Endothelial cell of umbilical vein (primary cell): Measurements from ENCODE around the gene PLD1. TPM values are rescaled to one million over a fixed set of nuclear protein-coding genes. Genes with fewer than 3 reads are reported as not detected.
A peak's percentile ranks its signal among the peaks of the same experiment; 100 is the strongest.

Experiments
- BruUV-seq: library from RNA; stranded (reverse); fragments of 400-500 nt; replicated peaks from 2 replicates; lab custom pipeline; 2021; lab: Mats Ljungman, UMichigan
- CTCF ChIA-PET: fragments of 300-600, 350-600 bp; sonication (Branson Sonifier 250); formaldehyde crosslinking; loops from one replicate; lab custom pipeline; 2021; ENCODE audit warnings: antibody characterized with exemption, inconsistent platforms; lab: Charles Lee
- POLR2A ChIA-PET: fragments of 300-600, 350-600 bp; sonication (Branson Sonifier 250); formaldehyde crosslinking; loops from one replicate; lab custom pipeline; 2021; ENCODE audit warnings: antibody characterized with exemption, inconsistent platforms; lab: Charles Lee
- DNase-seq: peaks from one replicate; pipeline ENCODE4 v3.0.0-alpha.2; 2011; ENCODE audit warnings: low read depth, low spot score
- FAIRE-seq: peaks from 2 replicates; lab custom pipeline; 2011; peaks lifted over from hg19 to GRCh38; lab: Jason Lieb, UNC
- H2AFZ ChIP-seq: 2 replicates; pipeline ENCODE4 v1.6.0; 2012; ENCODE audit warnings: low read depth, low read length, control low read depth, inconsistent platforms
- H3K27ac ChIP-seq: 2 replicates; pipeline ENCODE4 v1.5.1; 2011; ENCODE audit warnings: low read depth, mild to moderate bottlenecking, control low read depth, low read length, moderate library complexity; ENCODE audit not compliant: insufficient read depth
- H3K27me3 ChIP-seq, 2 experiments: 2 replicates each; pipeline versions ENCODE4 v1.6.0 to v1.6.1; 2011; ENCODE audit warnings: low read length in 2 of 2, mixed read lengths in 1 of 2; ENCODE audit not compliant: control insufficient read depth in 2 of 2, insufficient read depth in 2 of 2
- H3K36me3 ChIP-seq, 2 experiments: 2 replicates in 1 of 2; 3 replicates in 1 of 2; pipeline ENCODE4 v1.5.1; 2011; ENCODE audit warnings: low read length in 2 of 2, mild to moderate bottlenecking in 1 of 2, moderate library complexity in 1 of 2; ENCODE audit not compliant: control insufficient read depth in 2 of 2, insufficient read depth in 2 of 2; ENCODE audit errors: extremely low read depth in 1 of 2
- H3K4me1 ChIP-seq: 3 replicates; pipeline ENCODE4 v1.5.1; 2011; ENCODE audit warnings: mild to moderate bottlenecking, low read length; ENCODE audit not compliant: control insufficient read depth, insufficient read depth; ENCODE audit errors: extremely low read depth
- H3K4me2 ChIP-seq: 2 replicates; pipeline ENCODE4 v1.6.1; 2011; ENCODE audit warnings: low read length, control low read depth, mixed read lengths; ENCODE audit not compliant: insufficient read depth
- H3K4me3 ChIP-seq, 3 experiments: fragments of 200-600 bp in 1 of 3; sonication (generic), shearing (Covaris generic) in 1 of 3; replicated peaks in 1 of 3; 2 replicates each; pipeline ENCODE4 v1.5.1; 2011 to 2016; ENCODE audit warnings: control low read depth in 3 of 3, low read length in 3 of 3, mild to moderate bottlenecking in 2 of 3, inconsistent platforms in 1 of 3, low read depth in 1 of 3, moderate library complexity in 1 of 3; ENCODE audit not compliant: insufficient read depth in 1 of 3
- H3K79me2 ChIP-seq: 2 replicates; pipeline ENCODE4 v1.6.0; 2012; ENCODE audit warnings: low read length, inconsistent platforms; ENCODE audit not compliant: control insufficient read depth, insufficient read depth
- H3K9ac ChIP-seq: replicated peaks from 2 replicates; pipeline ENCODE3; 2011; ENCODE audit warnings: low read length, control low read depth; ENCODE audit not compliant: insufficient read depth; ENCODE audit errors: extremely low read depth
- H3K9me1 ChIP-seq: replicated peaks from 3 replicates; pipeline ENCODE4 v1.6.0; 2011; ENCODE audit warnings: mild to moderate bottlenecking, low read length; ENCODE audit not compliant: control insufficient read depth, insufficient read depth; ENCODE audit errors: extremely low read depth
- H3K9me3 ChIP-seq: replicated peaks from 2 replicates; pipeline ENCODE4 v1.5.1; 2012; ENCODE audit warnings: low read length, inconsistent platforms; ENCODE audit not compliant: control insufficient read depth, insufficient read depth
- H4K20me1 ChIP-seq: replicated peaks from 2 replicates; pipeline ENCODE3; 2011; ENCODE audit warnings: mild to moderate bottlenecking, low read length; ENCODE audit not compliant: control insufficient read depth, insufficient read depth; ENCODE audit errors: extremely low read depth
- CTCF ChIP-seq, 2 donors: IDR thresholded peaks; 1 replicate in 1 of 2; 2 replicates in 1 of 2; pipeline ENCODE4 v1.5.1; 2011; ENCODE audit warnings: low read length in 2 of 2, mild to moderate bottlenecking in 2 of 2, moderate library complexity in 2 of 2, control low read depth in 1 of 2, inconsistent platforms in 1 of 2, low read depth in 1 of 2; ENCODE audit not compliant: insufficient read depth in 1 of 2; ENCODE audit errors: extremely low read depth in 1 of 2
- EZH2 ChIP-seq: IDR thresholded peaks from 2 replicates; pipeline ENCODE4 v1.6.1; 2012; ENCODE audit warnings: borderline replicate concordance, low read depth, mild to moderate bottlenecking, moderate library complexity, low read length, inconsistent platforms; ENCODE audit not compliant: severe bottlenecking
- FOS ChIP-seq: IDR thresholded peaks from 2 replicates; pipeline ENCODE4 v1.6.1; 2011; ENCODE audit warnings: mild to moderate bottlenecking, low read length, moderate library complexity, borderline replicate concordance; ENCODE audit not compliant: insufficient read depth
- GATA2 ChIP-seq: IDR thresholded peaks from 2 replicates; pipeline ENCODE4 v1.7.0; 2011; ENCODE audit warnings: low read depth, mild to moderate bottlenecking, moderate library complexity, mixed read lengths, low read length; ENCODE audit not compliant: insufficient read length, insufficient read depth
- JUN ChIP-seq: IDR thresholded peaks from 2 replicates; pipeline ENCODE4 v1.6.1; 2011; ENCODE audit warnings: borderline replicate concordance, low read depth; ENCODE audit not compliant: insufficient read length, insufficient read depth
- MYC ChIP-seq: IDR thresholded peaks from one replicate; pipeline ENCODE4 v1.6.1; 2011; ENCODE audit warnings: mild to moderate bottlenecking, low read depth, low read length
- POLR2A ChIP-seq: IDR thresholded peaks from 2 replicates; pipeline ENCODE4 v1.6.1; 2012; ENCODE audit warnings: low read depth, mild to moderate bottlenecking, control low read depth, low read length
- POLR2AphosphoS5 ChIP-seq: IDR thresholded peaks from 2 replicates; pipeline ENCODE4 v1.6.1; 2012; ENCODE audit warnings: low read depth, mild to moderate bottlenecking, control low read depth, low read length, moderate library complexity; ENCODE audit not compliant: insufficient read depth
- dilution Hi-C: fragments of 300-500 bp; cut with MboI; formaldehyde crosslinking; loops from one replicate; pipeline ENCODE4 v1.15.0; 2019; ENCODE audit warnings: low sequenced_read_pairs; ENCODE audit not compliant: extremely low pct_ligation_motif_present
- intact Hi-C: fragments of 100-400 bp; cut with micrococcal nuclease; formaldehyde crosslinking; loops from one replicate; pipeline ENCODE4 v1.10.0; 2022
- polyA plus RNA-seq, 4 experiments: library from polyadenylated mRNA; depleted of rRNA in 3 of 4; stranded (reverse) in 3 of 4; unstranded in 1 of 4; fragments of >200 nt; gene quantifications; 2 replicates each; pipeline versions ENCODE4 v1.2.1 to v1.2.3, GENCODE V29; 2011 to 2012; ENCODE audit warnings: missing spikeins in 1 of 4
- total RNA-seq: library from RNA; stranded (reverse); gene quantifications from 2 replicates; pipeline ENCODE4 v1.2.3, GENCODE V29; 2021

The PLD1 gene
- total and polyA plus RNA-seq, 2 donors (not counting 3 experiments of a cell fraction or from before 2014, with no cell fraction given), result 42.0 to 108 TPM

DNA sequence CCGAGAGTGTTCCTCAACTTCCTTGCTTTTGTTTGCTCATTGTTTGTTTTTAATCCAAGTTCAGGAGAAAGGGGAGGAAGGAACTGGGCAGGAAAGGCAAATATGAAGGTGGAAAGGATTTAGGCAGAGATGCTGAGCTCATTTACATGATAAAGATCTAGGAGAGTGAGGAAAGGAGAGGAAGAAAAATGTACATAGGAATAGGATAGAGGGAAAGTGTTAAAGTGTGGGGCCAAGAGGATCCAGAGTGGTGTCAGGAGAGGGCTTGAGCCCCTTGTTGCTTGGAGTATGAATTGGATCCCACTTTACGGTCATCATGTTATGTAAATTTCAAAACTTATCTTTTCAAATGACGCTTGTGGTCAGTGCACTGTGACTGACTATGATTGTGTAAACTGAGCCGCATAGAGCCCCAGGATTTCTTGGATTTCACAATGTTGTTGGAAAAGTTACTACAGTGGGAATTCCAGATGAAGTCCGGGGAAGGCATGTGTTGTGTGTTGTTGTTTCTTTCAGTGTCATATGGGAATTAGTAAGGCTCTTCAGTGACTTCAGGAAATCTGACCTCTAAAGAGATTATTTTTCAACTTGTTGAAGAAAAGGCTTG lies 15.0 kb upstream of the PLD1 start:
- Histone ChIP-seq H3K79me2 (no peaks in the 10 kb centered on the region), H4K20me1 (no peaks in the 10 kb centered on the region), H3K9me1 (no peaks in the 10 kb centered on the region), H3K27ac (peak overlapping the region; percentile 45), H3K27me3 (no peaks in the 10 kb centered on the region), H3K4me2 (peak overlapping the region; percentile 18), H3K4me1 (peaks cover 35% of the 10 kb centered on the region), H3K9me3 (no peaks in the 10 kb centered on the region), H3K36me3 (no peaks in the 10 kb centered on the region), H3K4me3 (no peak overlapping the region), H2AFZ (peak overlapping the region; percentile 13), H3K9ac (no peak overlapping the region)
- peak; percentile 84 for TF ChIP-seq GATA2
- TF ChIP-seq CTCF (IDR thresholded peaks at IDR 0.05; ENCODE audit: extremely low read depth in 1 of 2, insufficient read depth in 1 of 2, low read depth in 1 of 2, low read length in 2 of 2), result no peak
- ChIA-PET POLR2A (no interaction called here), CTCF (interaction anchor here (0.7 to 2.4 kb wide), 6 partner anchors 9 to 53 kb away, joined by 3 to 10 read pairs (median 3); no protein-coding TSS in a partner anchor)
- FAIRE-seq (peak; percentile 89), DNase-seq (peak; percentile 56)
- BruUV-seq, result no TSS peak
- intact Hi-C loops, result loop anchor here (1.0 kb wide), 1 partner anchor 13 kb away; no protein-coding TSS in a partner anchor
- dilution Hi-C loops, result no loop called here

DNA sequence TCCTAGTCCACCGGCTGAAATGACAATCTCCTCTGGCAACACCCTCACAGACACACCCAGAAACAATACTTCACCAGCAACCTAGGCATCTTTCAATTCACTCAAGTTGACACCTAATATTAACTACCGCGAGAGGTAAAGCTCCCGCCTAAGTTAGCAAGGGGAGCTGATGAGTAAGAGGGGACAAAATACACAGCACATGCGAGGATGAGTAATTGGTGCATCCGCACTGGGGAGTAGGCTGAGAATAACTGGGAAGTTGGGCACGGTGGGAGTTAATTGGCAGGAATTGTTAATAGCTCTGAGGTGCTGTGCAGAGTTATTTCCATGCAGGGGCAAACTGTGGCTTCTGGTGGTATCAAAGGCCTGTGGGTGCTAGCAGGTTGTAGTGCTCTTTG lies 14.5 kb upstream of the PLD1 start:
- FAIRE-seq, result no peak
- Histone ChIP-seq H3K9ac (no peak overlapping the region), H3K79me2 (no peaks in the 10 kb centered on the region), H3K4me3 (no peak overlapping the region), H3K4me2 (peak overlapping the region; percentile 18), H3K27me3 (no peaks in the 10 kb centered on the region), H3K27ac (peak overlapping the region; percentile 45), H3K36me3 (no peaks in the 10 kb centered on the region), H3K4me1 (peaks cover 30% of the 10 kb centered on the region), H3K9me1 (no peaks in the 10 kb centered on the region), H3K9me3 (no peaks in the 10 kb centered on the region), H4K20me1 (no peaks in the 10 kb centered on the region), H2AFZ (peak overlapping the region; percentile 13)
- BruUV-seq, result no TSS peak
- no peak for DNase-seq
- ChIA-PET CTCF (interaction anchor here (0.7 to 2.4 kb wide), 6 partner anchors 9 to 52 kb away, joined by 3 to 10 read pairs (median 3); no protein-coding TSS in a partner anchor), POLR2A (no interaction called here)
- no peak for TF ChIP-seq JUN
- no peak for TF ChIP-seq CTCF (IDR thresholded peaks at IDR 0.05; ENCODE audit: extremely low read depth in 1 of 2, insufficient read depth in 1 of 2, low read depth in 1 of 2, low read length in 2 of 2)
- no peak for TF ChIP-seq GATA2
- TF ChIP-seq FOS, result no peak
- TF ChIP-seq EZH2, result no peak
- no peak for TF ChIP-seq MYC
- TF ChIP-seq POLR2AphosphoS5, result no peak
- TF ChIP-seq POLR2A, result no peak
- dilution Hi-C loops, result no loop called here
- intact Hi-C loops, result loop anchor here (1.0 kb wide), 1 partner anchor 13 kb away; no protein-coding TSS in a partner anchor
